Peyer's patch (tissue), 4 donors: ENCODE results near the gene APOA4.

ENCODE experiments used
- CTCF ChIP-seq, 6 experiments: fragments of 450-650 bp in 4 of 6; fragments of 200-600 bp in 2 of 6; sonication (generic) in 1 of 6; IDR thresholded peaks; one replicate each; pipeline ENCODE4 v1.5.1; 2017 to 2019; ENCODE audit warnings: antibody characterized with exemption in 6 of 6, mild to moderate bottlenecking in 3 of 6, moderate library complexity in 1 of 6
- POLR2A ChIP-seq, 2 donors: fragments of 450-650 bp; IDR thresholded peaks; one replicate each; pipeline ENCODE4 v1.5.1; 2017; ENCODE audit warnings: antibody characterized with exemption in 2 of 2, mild to moderate bottlenecking in 2 of 2, moderate library complexity in 2 of 2

DNA sequence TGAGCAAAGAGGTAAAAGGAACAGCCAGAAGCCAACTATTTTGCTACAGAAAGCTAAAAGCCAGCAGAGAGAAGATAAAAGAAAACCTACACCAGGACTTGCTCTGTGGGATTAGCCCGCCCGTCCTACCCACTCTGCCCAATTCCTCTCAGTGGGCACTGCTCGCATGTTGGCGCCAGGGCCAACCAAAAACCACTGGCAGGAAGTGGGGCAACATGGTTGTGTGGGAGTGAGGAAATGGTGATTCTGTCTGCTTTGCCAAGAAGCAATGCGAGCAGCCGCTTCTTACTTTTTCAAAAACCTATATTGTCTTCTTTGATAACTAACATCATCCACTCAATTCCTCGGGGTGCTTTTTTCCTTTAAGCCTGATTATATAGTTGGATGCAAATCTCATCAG lies 28.5 kb upstream of the APOA4 start:
- no peak for TF ChIP-seq CTCF (IDR thresholded peaks at IDR 0.05)
- no peak for TF ChIP-seq POLR2A (IDR thresholded peaks at IDR 0.05)
